WERI-Rb-1 (cell line): Measurements from ENCODE around the gene CCNG2.

Experiments
- DNase-seq: peaks from one replicate; pipeline ENCODE4 v3.0.0-alpha.2; 2020
- H3K27ac ChIP-seq: fragments of 250-450 bp; sonication (Bioruptor Pico); 2 replicates; pipeline ENCODE4 v1.5.1; 2020; ENCODE audit warnings: mild to moderate bottlenecking, moderate library complexity
- H3K27me3 ChIP-seq: fragments of 250-450 bp; sonication (Bioruptor Pico); 2 replicates; pipeline ENCODE4 v1.5.1; 2021; ENCODE audit warnings: mild to moderate bottlenecking, low read depth, moderate library complexity; ENCODE audit not compliant: insufficient read depth, severe bottlenecking
- H3K36me3 ChIP-seq: fragments of 250-450 bp; sonication (Bioruptor Pico); 2 replicates; pipeline ENCODE4 v1.5.1; 2020; ENCODE audit warnings: mild to moderate bottlenecking, moderate library complexity
- H3K4me3 ChIP-seq: 2 replicates; pipeline ENCODE4 v1.5.1; 2011; ENCODE audit warnings: low read depth, mild to moderate bottlenecking, control low read depth, low read length
- H3K9me3 ChIP-seq: fragments of 250-450 bp; sonication (Bioruptor Pico); 2 replicates; pipeline ENCODE4 v1.5.1; 2021; ENCODE audit warnings: mild to moderate bottlenecking, moderate library complexity; ENCODE audit not compliant: severe bottlenecking
- CTCF ChIP-seq: IDR thresholded peaks from 2 replicates; pipeline ENCODE4 v1.5.1; 2011; ENCODE audit warnings: low read depth, mild to moderate bottlenecking, control low read depth, inconsistent platforms, low read length

The CCNG2 gene

GRCh38 chr4:77201343-77201742, 44.3 kb downstream of the CCNG2 start:
- no peak for TF ChIP-seq CTCF
- Histone ChIP-seq H3K9me3 (no peaks in the 10 kb centered on the region), H3K4me3 (no peak overlapping the region), H3K27me3 (no peaks in the 10 kb centered on the region), H3K27ac (no peak overlapping the region), H3K36me3 (no peaks in the 10 kb centered on the region)
- DNase-seq = no peak

- no peak for DNase-seq
- no peak overlapping the region for H3K4me3 ChIP-seq
These were observed 44.9 kb downstream of the CCNG2 start for GRCh38 chr4:77201857-77202256.

GRCh38 chr4:77202491-77202890, 45.5 kb downstream of the CCNG2 start:
- Histone ChIP-seq H3K36me3 (no peaks in the 10 kb centered on the region), H3K27ac (no peak overlapping the region), H3K4me3 (no peak overlapping the region), H3K27me3 (no peaks in the 10 kb centered on the region), H3K9me3 (no peaks in the 10 kb centered on the region)
- no peak for DNase-seq
- TF ChIP-seq CTCF = no peak

More at GRCh38 chr4:77201857-77202256, 44.9 kb downstream of the CCNG2 start:
- no peak for TF ChIP-seq CTCF
- H3K27me3 ChIP-seq = no peaks in the 10 kb centered on the region
- no peak overlapping the region for H3K27ac ChIP-seq
- H3K9me3 ChIP-seq = no peaks in the 10 kb centered on the region
- H3K36me3 ChIP-seq = no peaks in the 10 kb centered on the region

GRCh38 chr4:77203380-77204197, 46.6 kb downstream of the CCNG2 start:
- H3K4me3 ChIP-seq = no peak overlapping the region
- H3K27me3 ChIP-seq = no peaks in the 10 kb centered on the region
- H3K27ac ChIP-seq = no peak overlapping the region
- DNase-seq = peak; percentile 75
- peak; percentile 79 for TF ChIP-seq CTCF
- H3K36me3 ChIP-seq = no peaks in the 10 kb centered on the region
- H3K9me3 ChIP-seq = no peaks in the 10 kb centered on the region

GRCh38 chr4:77204621-77205020, 47.6 kb downstream of the CCNG2 start:
- no peak for TF ChIP-seq CTCF
- no peak overlapping the region for H3K27ac ChIP-seq
- H3K36me3 ChIP-seq = no peaks in the 10 kb centered on the region
- no peaks in the 10 kb centered on the region for H3K27me3 ChIP-seq
- no peaks in the 10 kb centered on the region for H3K9me3 ChIP-seq
- no peak overlapping the region for H3K4me3 ChIP-seq
- no peak for DNase-seq

GRCh38 chr4:77209012-77209411, 52.0 kb downstream of the CCNG2 start:
- Histone ChIP-seq H3K9me3 (no peaks in the 10 kb centered on the region), H3K4me3 (no peak overlapping the region), H3K27me3 (no peaks in the 10 kb centered on the region), H3K27ac (no peak overlapping the region), H3K36me3 (no peaks in the 10 kb centered on the region)
- DNase-seq = no peak
- TF ChIP-seq CTCF = no peak
